GM12892 (cell line): Measurements from ENCODE around the gene TP53AIP1.

Experiments
- POLR2A ChIP-seq: IDR thresholded peaks from 2 replicates; pipeline ENCODE4 v1.6.1; 2011; ENCODE audit warnings: low read depth, low read length, control low read depth
- POLR2AphosphoS5 ChIP-seq: IDR thresholded peaks from 2 replicates; pipeline ENCODE4 v1.6.1; 2011; ENCODE audit warnings: low read depth, low read length, control low read depth

DNA sequence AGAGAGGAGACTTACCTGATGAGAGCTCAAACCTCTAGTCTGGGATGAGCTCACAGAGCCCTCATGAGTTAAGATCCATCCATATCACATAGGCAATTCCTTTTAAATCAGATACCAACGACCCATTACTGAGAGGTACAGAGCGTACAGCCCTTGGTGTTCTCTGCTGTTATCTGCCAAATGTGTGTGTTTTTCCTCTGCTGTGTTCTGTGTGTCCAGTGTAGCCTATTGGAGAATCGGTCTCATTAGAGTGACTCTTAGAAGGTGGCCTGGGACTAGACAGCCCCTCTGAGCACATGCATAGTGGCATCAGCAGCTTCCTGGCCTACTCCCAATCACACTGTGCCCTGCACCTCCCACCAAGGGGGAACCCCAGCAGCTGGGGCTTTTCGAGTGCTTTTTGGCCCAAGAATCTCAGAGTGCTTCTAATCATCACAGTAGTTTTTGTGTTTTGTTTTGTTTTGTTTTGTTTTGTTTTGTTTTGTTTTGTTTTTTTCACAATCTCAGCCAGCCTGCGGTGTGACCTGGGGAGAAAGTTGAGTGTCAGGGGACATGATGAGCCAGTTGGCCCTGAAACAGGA lies 25.4 kb downstream of the TP53AIP1 start:
- TF ChIP-seq POLR2A (no peak), POLR2AphosphoS5 (no peak)
